Esophagus squamous epithelium (tissue), 5 donors: ENCODE results near the gene MGMT. TPM values are rescaled to one million over a fixed set of nuclear protein-coding genes. Genes with fewer than 3 reads are reported as not detected.

Experiments used
- DNase-seq: peaks from one replicate; lab custom pipeline; 2025; lab: John Stamatoyannopoulos, UW
- H3K27ac ChIP-seq, 4 donors: fragments of 200-600 bp; sonication (generic); one replicate each; pipeline ENCODE4 v1.5.1; 2016 to 2019; ENCODE audit warnings: mild to moderate bottlenecking in 1 of 4
- H3K27me3 ChIP-seq, 4 donors: fragments of 200-600 bp; sonication (generic); 1 replicate in 3 of 4; 2 replicates in 1 of 4; pipeline versions ENCODE4 v1.5.1 to v1.6.0; 2017 to 2021; ENCODE audit warnings: antibody characterized with exemption in 1 of 4
- H3K36me3 ChIP-seq, 3 donors: fragments of 200-600 bp; sonication (generic); one replicate each; pipeline ENCODE4 v1.5.1; 2016 to 2019
- H3K4me1 ChIP-seq, 3 donors: fragments of 200-600 bp; sonication (generic); one replicate each; pipeline ENCODE4 v1.5.1; 2017 to 2019
- H3K4me3 ChIP-seq, 4 donors: fragments of 200-600 bp; sonication (generic); 1 replicate in 3 of 4; 2 replicates in 1 of 4; pipeline ENCODE4 v1.5.1; 2016 to 2019; ENCODE audit warnings: mild to moderate bottlenecking in 2 of 4, moderate library complexity in 1 of 4
- H3K9me3 ChIP-seq, 3 donors: fragments of 200-600 bp; sonication (generic); one replicate each; pipeline ENCODE4 v1.5.1; 2016 to 2019
- CTCF ChIP-seq, 6 experiments: fragments of 450-650 bp in 4 of 6; fragments of 200-600 bp in 2 of 6; sonication (generic) in 2 of 6; IDR thresholded peaks; one replicate each; pipeline ENCODE4 v1.5.1; 2016 to 2019; ENCODE audit warnings: antibody characterized with exemption in 6 of 6, mild to moderate bottlenecking in 4 of 6, moderate library complexity in 4 of 6
- POLR2A ChIP-seq, 4 donors: fragments of 450-650 bp; IDR thresholded peaks; one replicate each; pipeline ENCODE4 v1.6.1; 2017; ENCODE audit warnings: antibody characterized with exemption in 4 of 4, mild to moderate bottlenecking in 4 of 4, moderate library complexity in 3 of 4
- WGBS, 2 donors: methylation state at CpG; one replicate each; pipeline ENCODE4 v1.1.5; 2018; 5-methylcytosine and 5-hydroxymethylcytosine counted together
- intact Hi-C: fragments of 100-400 bp; cut with DNase I; formaldehyde crosslinking; loops from one replicate; pipeline ENCODE4 v1.15.0; 2022
- total RNA-seq, 4 donors: library from RNA; depleted of rRNA; stranded (reverse); fragments of >200 nt; gene quantifications; one replicate each; pipeline ENCODE4 v1.1.0, GENCODE V29; 2016
- donor health status: DM: yes; HTN: yes; CAD: no.

The MGMT gene
- total RNA-seq, 4 donors from 2014 or later = 15.6 to 28.8 (median 18.4) TPM

- no peak overlapping the region for H3K27ac ChIP-seq
- peaks cover 0 to 16% (median 13%) of the 10 kb centered on the region in 3 donors for H3K9me3 ChIP-seq
- H3K4me1 ChIP-seq = peaks cover 0 to 5% (median 0%) of the 10 kb centered on the region in 3 donors
- no peak overlapping the region for H3K4me3 ChIP-seq
- intact Hi-C loops = no loop called here
- WGBS, 2 donors = 78 to 82% methylated on average over 5 of the region's 8 CpGs
- TF ChIP-seq CTCF (IDR thresholded peaks at IDR 0.05) = no peak
- no peak for TF ChIP-seq POLR2A (IDR thresholded peaks at IDR 0.05)
- no peaks in the 10 kb centered on the region for H3K27me3 ChIP-seq
- DNase-seq = no peak
- H3K36me3 ChIP-seq = no peaks in the 10 kb centered on the region
Measured at GRCh38 chr10:129509835-129510234, 42.8 kb downstream of the MGMT start.

DNA sequence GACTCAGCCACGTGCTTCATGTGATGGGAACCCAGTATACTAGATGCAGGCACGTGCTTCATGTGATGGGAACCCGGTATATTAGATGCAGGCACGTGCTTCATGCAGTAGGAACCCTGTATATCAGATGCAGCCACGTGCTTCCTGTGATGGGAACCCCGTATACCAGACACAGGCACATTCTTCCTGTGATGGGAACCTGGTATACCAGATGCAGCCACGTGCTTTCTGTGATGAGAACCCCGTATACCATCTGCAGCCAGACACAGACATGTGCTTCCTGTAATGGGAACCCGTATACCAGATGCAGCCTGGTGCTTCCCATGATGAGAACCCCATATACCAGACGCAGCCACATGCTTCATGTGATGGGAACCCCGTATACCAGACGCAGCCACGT lies 44.0 kb downstream of the MGMT start:
- no peak for DNase-seq
- TF ChIP-seq POLR2A (IDR thresholded peaks at IDR 0.05) (no peak), CTCF (IDR thresholded peaks at IDR 0.05) (no peak)
- WGBS, 2 donors = 85 to 87% methylated on average over 6 to 11 of the region's 13 CpGs
- intact Hi-C loops = no loop called here
- Histone ChIP-seq H3K4me1 (peaks cover 0 to 5% (median 0%) of the 10 kb centered on the region in 3 donors), H3K4me3 (no peak overlapping the region), H3K36me3 (no peaks in the 10 kb centered on the region), H3K27me3 (no peaks in the 10 kb centered on the region), H3K9me3 (peaks cover 0 to 16% (median 13%) of the 10 kb centered on the region in 3 donors), H3K27ac (no peak overlapping the region)

- H3K4me3 ChIP-seq = no peak overlapping the region
- H3K4me1 ChIP-seq = peaks cover 0 to 5% (median 0%) of the 10 kb centered on the region in 3 donors
- H3K36me3 ChIP-seq = no peaks in the 10 kb centered on the region
- TF ChIP-seq CTCF (IDR thresholded peaks at IDR 0.05) (no peak), POLR2A (IDR thresholded peaks at IDR 0.05) (no peak)
- 91 to 93% methylated on average over 9 to 10 of the region's 12 CpGs for WGBS, 2 donors
- H3K9me3 ChIP-seq = peaks cover 0 to 14% (median 13%) of the 10 kb centered on the region in 3 donors
- intact Hi-C loops = no loop called here
- no peaks in the 10 kb centered on the region for H3K27me3 ChIP-seq
- H3K27ac ChIP-seq = no peak overlapping the region
- no peak for DNase-seq
Measured at GRCh38 chr10:129511758-129512157, 44.7 kb downstream of the MGMT start.

GRCh38 chr10:129513312-129513711 lies 46.3 kb downstream of the MGMT start:
- H3K27me3 ChIP-seq = no peaks in the 10 kb centered on the region
- no peak overlapping the region for H3K27ac ChIP-seq
- no peaks in the 10 kb centered on the region for H3K36me3 ChIP-seq
- 74 to 76% methylated on average over 8 of the region's 8 CpGs for WGBS, 2 donors
- DNase-seq = no peak
- H3K4me1 ChIP-seq = no peaks in the 10 kb centered on the region
- intact Hi-C loops = no loop called here
- TF ChIP-seq POLR2A (IDR thresholded peaks at IDR 0.05) = no peak
- no peak for TF ChIP-seq CTCF (IDR thresholded peaks at IDR 0.05)
- peaks cover 0 to under 1% (median 0%) of the 10 kb centered on the region in 3 donors for H3K9me3 ChIP-seq
- H3K4me3 ChIP-seq = no peak overlapping the region

DNA sequence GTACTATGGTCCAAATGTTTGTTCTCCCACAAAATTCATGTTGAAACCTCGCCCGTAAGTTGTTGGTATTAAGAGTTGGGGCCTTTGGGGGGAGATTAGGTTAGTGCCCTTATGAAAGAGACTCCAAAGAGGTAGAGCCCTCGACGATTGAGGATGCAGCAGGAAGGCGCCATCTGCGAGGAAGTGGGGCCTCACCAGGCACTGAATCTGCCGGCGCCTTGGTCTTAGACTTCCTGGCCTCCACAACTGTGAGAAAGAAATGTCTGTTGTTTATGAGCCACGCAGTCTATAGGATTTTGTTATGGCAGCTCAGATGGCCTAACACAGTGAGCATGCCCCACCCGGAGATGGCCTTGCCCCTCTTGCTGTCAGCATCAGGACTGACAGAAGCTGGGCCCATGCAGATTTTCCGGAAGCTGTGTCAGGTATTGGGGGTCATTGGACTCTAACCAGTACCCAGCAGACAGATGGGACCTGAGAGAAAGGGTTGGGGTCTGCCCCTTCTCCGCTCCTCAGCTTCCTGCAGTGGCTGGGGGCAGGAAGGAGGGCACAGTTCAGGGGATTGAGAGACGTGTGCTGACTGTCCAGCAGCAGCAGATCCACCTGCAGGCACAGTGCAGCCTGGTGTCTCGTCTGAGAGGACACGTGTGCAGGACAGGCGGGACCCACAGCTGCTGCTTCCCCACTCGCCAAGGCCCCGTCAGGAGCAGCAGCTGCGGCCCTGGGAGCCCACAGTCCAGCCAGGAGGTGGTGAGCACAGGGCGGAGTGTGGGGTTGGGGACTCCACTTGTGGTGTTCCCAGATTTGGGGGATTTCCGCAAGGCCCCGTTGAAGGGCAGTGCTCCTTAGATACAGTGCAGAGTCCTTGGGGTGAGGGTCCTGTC lies 47.8 kb downstream of the MGMT start:
- no peaks in the 10 kb centered on the region for H3K9me3 ChIP-seq
- TF ChIP-seq POLR2A (IDR thresholded peaks at IDR 0.05) (no peak), CTCF (IDR thresholded peaks at IDR 0.05) (no peak)
- H3K4me1 ChIP-seq = no peaks in the 10 kb centered on the region
- DNase-seq = no peak
- no peaks in the 10 kb centered on the region for H3K27me3 ChIP-seq
- no peak overlapping the region for H3K27ac ChIP-seq
- intact Hi-C loops = no loop called here
- 81 to 82% methylated on average over 14 of the region's 22 CpGs for WGBS, 2 donors
- H3K4me3 ChIP-seq = no peak overlapping the region
- H3K36me3 ChIP-seq = no peaks in the 10 kb centered on the region
